A172 (cell line): ENCODE results near the gene OPN5. TPM values are rescaled to one million over a fixed set of nuclear protein-coding genes. Genes with fewer than 3 reads are reported as not detected.

Source experiments
- DNase-seq: peaks from one replicate; pipeline ENCODE4 v3.0.0-alpha.2; 2015; ENCODE audit warnings: low spot score
- total RNA-seq: library from RNA; depleted of rRNA; stranded (reverse); fragments of >200 nt; shearing (Covaris generic); gene quantifications from 2 replicates; pipeline ENCODE4 v1.2.3, GENCODE V29; 2014

OPN5 gene
- total RNA-seq, 1 experiment from 2014 or later: not detected

DNA sequence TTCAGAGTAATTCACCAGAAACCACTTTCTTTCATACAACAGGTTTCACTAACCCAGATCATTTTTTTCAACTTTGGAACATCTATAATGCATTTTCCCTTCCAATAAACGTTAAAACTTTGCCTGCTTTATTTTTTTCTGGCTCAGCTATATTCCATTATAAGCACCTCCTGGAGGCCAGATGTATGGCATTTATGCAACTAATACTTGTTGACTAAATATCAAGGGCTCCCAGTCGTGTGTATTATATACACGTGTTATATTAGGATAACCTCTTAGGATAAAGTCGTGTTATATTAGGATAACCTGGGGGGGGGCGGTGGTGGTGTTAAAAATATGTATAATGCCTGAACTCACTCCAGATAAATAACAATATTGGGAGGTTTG lies 6.7 kb downstream of the OPN5 start:
- no peak for DNase-seq

DNA sequence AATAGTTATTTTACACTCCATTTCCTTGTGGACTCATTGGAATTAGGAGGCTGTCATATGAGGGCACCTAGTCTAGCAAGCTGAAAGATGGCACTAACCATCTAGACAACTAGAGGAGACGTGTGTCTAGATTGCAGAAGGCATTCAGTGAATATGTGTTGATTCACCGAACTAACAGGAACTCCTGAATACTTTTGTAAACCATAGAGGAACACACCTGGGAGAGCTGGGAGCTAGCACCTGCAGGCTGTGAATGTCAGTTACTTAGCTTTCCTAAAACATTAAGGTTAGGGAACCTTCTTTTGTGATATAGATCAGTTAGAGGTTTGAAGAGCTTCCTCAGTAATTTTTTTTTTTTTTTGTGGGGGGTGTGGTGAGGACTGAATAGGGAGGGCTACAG lies 7.7 kb downstream of the OPN5 start:
- DNase-seq: no peak

DNA sequence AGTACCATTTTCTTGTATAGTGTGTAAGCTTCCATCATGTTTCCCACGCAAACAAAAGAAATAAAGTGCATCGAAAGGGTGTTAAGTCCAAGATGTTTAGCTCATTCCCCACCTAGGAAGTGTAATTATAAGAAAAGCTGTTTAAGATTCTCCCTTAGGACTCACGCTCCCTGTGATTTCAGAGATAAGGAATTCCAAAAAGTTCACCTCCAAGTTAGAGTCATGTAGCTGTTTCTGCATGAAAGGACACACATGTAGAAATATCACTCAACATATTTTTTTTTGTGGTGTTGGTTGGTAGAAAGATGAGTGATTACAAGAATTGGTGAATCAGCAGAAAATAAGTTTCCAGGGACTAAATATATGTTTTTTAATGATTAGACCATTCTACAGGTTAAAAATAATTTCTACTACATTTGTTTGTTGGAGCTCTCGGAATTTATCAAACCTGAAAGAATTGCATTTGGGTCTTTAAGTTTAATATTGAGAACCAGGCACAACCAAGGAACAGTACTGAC lies 10.4 kb downstream of the OPN5 start:
- no peak for DNase-seq

DNA sequence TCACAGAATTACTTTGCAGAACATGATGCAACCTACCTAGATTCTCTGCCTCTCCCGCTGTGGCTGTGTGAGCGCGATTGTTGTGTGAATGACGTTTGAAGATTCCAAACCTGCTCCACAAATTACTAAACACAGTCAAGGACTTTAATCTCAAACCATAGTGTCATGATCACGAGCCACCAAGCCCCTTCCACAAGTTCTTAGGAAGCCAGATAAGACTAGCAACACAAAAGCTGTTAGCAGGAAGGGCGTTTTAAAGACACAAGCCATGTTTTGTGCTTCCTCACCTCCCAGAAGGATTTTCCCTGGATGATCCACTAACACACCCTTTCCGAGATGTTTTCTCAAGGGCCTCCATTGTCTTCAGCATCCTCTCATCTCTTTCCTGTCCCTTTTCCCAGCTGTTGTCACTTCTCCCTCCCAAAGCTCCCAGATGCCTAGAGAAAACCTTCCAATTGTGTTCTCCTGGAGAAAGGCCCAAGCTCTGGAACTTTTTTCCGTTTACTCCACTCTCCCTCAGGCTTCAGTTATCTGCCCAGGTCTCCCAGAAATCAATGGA lies 12.8 kb downstream of the OPN5 start:
- DNase-seq: no peak

DNA sequence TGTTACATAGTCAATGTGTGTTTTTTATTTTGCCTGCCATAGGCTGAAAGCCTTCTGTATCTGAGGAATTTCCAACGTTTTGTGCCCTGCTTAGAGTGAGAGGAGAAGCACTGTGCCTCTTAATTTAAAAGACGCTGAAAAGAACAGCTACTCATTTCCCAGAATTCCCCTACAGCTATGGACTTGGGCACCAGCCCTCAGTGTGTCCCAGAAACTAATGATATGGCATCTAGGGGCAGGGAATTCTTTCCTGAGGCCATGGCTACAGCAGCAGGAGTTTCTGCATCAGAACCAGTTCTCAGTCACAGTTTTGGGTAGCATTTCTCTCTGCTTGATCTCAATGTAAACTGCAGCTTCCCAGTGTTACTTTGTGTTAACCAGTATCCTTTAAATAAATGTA lies 20.2 kb downstream of the OPN5 start:
- no peak for DNase-seq

DNA sequence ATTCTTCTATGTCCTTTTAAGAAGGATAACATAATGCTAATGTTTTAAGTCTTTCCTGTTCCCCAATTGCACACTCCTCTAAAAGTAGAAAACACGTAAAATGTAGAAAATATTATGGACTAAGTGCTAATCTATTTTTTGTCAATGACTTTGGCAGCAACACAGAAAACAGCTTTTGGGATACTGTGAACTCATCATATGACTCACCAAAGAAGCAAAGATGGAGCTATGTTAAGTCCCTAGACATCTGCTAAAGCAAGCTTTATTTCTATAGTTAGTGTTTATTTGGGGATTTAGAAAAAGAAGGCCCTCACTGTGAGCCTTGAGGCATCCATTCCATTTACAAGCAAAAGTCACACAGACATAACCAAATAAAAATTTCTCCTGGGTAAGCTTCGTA lies 23.0 kb downstream of the OPN5 start:
- DNase-seq: no peak

DNA sequence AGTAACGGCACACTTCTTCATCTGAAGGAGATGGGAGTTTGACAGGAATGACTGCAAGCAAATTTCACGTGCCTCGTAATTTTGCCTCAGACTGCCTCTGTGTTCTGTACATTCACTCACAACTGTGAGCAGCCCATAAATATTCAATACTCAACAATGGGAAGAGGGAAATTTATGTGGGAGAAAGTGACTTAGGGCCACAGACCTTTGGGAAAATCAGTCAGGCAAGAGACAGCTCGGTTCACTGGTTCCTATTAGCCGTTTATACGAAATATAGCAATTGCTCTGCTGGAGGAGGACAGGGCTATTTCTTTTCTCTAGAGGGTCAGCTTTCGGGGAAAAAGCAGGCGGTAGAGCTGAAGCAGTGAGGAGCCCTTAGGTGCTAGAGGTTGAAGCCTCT lies 28.0 kb downstream of the OPN5 start:
- DNase-seq: no peak

DNA sequence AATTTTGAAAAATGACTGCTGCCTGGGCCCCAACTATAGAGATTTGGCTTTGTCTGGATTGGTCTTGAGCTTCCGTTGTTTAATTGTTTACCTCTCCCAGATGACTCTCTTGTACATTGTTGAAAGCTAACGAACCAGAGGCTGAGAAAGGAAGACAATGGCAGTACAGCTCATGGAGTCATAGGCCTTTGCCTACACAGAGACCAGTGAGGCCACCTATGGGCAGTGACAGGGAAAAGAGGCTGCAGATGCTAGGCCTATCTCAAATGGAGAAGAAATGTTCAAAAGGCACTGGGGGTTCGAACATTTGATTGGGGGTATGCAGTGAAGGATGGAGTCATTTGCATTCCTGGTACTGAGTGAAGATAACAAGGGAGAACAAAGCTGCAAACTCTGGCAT lies 29.1 kb downstream of the OPN5 start:
- DNase-seq: no peak

DNA sequence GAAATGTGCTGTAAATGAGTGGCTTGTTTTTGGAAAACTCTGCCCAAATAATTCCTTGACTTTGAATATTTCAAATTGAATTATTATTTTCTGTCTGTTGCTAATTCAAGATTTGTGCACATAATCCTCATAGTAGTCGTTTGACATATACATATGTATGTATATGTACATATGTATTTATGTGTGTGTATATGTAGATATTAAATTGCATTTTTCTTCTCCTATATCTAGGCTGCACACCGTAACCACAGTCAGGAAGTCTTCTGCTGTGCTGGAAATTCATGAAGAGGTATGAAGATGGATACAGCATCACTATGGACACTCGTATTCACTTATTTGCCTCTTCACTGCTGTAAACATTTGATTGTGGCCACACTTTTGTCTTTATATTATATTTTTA lies 29.6 kb downstream of the OPN5 start:
- no peak for DNase-seq

DNA sequence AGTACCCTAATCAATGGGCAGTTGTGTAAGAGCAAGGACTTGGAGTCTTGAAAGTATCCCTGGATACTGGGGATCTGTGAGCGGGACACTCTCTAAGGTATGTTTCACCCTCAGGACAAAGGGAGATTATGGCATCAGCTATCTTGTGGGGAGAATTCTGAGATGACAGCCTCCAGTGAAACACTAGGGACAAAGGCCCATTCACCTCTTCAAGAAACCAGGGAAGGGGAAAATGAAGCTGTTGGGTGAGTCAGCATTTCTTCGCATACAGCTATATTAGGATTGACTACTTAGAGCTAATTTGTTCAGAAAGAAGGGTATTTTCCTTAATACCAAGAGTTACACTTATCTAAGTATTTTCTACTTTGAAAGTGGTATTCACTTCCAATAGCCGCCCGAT lies 35.9 kb downstream of the OPN5 start:
- DNase-seq: no peak

DNA sequence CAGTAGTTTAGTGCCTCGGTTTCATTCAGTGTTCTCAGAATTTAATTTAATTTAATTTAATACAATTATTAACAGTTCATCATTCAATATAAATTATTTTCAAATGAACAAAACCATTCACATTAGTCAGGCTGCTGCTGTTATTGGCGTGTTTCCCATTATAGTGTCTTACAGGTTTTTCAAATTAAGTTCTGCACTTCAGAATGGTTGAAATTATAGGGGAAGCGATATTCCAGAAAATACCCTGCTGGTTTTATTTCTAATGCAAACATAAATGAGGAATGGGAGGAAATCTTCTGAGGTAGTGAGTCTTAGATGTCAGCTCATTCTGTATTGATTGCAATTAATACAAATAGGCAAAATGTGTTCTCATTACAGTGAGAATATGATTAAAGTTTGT lies 37.6 kb downstream of the OPN5 start:
- DNase-seq: no peak

DNA sequence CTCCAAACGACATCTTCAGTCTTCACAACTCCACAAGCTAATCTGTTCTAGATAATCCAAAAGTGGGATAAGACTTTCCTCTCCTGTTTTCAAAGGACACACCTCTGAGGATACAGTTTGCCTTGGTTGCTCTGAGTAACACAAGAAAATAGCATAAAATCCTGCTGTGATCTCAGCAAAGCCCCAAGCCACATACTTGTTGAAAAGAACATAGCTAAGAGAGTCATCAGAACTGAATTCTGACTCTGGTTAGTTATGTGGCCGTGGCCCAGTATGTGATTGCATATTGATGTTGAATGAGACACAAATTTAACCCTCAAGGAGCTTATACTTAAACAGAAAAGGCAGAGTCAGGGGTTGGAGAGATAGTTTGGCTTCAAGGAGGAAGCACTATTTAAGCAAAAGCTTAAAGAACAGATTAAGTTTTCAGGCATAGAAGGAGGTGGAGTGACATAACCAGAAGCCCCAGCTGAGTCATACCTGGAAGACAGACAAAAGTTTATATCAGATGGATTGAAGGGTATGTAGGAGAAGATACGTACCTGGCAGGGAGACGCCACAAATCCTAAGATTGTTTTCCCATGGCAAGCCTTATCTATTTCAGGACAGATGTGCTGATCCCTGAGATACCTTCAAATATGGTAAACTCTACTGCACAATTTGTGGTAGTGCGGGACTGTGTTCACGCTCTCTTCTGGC lies 41.2 kb downstream of the OPN5 start:
- DNase-seq: no peak

DNA sequence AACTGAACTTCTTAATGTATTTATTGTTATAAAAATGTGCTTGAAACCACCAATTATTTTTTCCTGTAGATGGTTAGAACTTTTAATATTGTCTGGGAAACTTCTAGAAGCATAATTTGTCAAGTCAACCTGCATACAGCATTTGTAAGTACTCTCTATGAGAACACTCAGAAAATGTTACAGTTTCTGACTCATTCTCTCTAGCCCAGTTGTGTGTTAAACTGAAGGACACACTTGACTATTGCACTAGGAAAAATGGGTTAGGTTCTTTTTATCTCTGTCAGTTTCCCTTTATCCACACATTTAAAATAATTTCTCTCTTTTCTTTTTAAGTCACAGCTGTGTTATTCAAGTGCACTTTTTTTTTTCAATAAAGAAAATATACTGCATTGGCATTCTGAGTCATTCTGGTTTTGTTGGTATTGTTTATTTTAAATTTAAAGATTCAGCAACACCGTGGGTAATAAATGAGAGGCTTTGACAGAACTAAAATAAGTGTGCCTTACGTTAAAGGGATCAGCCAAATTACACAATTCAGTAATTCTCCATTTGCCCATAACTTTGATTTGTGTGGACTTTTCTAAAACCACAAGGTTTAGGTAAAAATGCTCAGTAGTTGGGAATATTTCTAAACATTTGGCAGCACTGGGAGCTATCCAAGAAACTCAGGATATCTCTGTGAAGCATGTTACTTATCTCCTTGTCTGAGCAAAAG lies 50.7 kb downstream of the OPN5 start:
- DNase-seq: peak; percentile 60

DNA sequence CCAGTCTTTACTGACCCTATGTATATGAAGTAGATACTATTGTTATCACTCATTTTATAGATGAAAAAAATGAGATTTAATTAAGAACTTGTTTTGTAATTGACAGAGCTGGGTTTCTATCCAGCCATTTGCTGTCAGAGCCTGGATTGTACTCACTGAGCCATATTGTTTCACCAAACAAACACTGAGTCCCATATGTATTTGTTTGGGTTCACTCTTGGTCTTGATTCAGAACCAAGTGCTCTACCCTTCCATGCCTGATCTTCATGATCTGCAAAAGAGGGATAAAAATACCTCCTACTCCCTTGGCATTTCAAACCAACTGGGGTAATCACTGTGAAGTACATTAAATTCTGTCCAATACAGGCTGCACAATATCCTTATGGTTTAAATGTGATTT lies 52.4 kb downstream of the OPN5 start:
- DNase-seq: no peak

DNA sequence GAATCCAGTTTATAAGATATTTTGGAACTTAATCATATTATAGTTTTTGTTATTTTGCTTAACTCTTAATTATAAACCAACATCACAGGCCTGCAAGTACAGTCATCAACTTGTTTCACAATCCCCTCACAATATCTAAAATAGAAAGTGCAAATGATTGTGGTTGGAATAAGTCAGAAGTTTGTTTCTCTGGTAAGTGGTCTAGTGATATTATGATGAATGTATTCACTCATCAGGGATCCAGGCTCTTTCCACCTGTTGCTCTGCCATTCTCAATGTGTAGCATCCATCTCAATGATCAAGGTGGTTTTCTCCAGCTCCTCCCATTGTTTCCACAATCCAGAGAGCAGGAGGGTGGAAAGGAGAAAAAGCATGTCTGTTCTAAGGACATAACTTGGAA lies 54.2 kb downstream of the OPN5 start:
- DNase-seq: no peak

DNA sequence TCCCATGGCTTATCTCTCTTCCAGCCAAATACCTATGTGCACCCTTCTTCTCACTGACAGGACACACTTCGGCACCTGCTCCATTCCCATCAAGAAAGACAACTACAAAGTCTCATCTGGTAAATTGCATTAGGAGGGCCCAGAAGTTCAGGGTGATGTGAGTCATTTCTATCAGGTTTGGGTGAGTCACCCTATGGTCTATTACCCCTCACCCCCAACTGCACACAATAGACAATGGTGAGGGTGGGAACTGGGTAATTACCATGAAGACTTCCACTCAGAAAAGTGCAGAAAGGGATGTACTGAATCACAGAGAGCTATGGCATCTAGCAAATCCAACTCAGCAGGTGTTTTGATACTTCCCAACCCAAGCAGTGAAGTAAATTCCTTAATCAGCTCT lies 54.8 kb downstream of the OPN5 start:
- peak; percentile 44 for DNase-seq

DNA sequence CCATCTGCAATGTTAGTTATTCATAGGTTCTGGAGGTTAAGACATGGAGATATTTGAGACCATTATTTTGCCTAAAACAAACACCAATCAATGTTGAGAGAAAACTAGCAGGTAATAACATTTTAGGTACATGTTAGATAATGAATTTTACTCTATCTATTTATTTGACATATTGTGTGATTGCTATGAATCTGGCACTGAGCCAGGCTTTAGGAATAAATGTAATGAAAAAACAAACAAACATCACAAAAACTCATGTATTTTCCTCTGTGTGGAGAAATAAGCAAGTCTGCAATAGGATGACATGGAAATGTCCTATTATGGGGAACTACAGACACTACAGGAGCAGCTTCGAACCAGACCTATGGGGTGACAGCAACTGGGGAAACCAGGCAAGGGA lies 57.8 kb downstream of the OPN5 start:
- DNase-seq: no peak

DNA sequence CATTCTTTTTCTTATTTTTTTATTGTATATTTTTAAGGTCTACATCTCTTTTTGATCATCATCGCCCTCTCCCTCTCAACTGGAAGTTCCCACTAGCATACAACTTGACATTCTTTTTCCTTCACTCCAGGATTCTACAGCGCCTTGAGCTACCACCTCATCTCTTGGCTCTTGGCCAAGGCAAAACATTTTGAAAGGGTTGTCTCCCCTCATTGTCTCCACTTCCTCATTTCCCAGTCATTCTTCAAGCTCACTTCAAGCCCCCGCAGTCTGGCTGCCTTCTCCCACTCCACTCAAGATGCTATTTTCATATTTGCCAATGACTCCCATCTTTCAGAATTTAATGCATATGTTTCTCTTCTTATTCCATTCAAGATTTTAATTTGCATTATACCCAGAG lies 63.0 kb downstream of the OPN5 start:
- no peak for DNase-seq

DNA sequence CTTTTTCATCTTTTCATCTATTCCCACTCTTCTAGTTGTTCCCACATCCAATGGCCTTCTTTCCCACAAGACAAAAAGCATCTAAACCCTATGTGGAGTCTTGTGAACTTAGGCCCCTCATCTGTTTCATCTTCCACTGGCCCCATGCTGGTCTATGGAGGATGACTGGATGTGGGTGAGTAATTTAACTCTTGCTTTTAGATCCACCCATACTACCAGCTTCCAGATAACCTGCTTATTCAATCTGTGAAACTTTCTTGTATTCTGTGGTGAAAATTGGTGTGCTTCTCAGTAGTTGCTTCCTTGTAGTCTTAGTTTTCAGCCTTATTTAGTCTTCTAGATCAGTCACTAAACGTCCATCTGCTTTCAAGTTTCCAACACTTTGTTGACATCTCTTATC lies 64.9 kb downstream of the OPN5 start:
- DNase-seq: no peak

DNA sequence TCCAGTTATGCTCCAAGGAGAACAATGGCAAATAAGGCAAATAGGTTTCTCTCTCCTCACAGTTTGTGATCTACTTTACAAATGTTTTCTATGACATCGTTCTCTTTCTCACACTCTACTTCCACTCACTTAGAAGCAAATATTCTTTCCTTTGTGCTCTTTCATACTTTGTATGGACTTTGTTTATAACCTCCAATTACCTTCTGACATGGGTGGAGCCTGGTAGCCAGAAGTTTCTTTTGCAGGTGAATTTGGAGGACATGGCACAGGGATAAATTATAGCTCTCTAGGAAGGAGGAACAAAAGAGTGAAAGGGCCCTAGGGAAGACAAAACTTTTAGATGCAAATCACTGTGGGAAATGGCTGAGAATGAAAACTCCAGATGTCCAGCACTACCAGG lies 69.3 kb downstream of the OPN5 start:
- DNase-seq: no peak

DNA sequence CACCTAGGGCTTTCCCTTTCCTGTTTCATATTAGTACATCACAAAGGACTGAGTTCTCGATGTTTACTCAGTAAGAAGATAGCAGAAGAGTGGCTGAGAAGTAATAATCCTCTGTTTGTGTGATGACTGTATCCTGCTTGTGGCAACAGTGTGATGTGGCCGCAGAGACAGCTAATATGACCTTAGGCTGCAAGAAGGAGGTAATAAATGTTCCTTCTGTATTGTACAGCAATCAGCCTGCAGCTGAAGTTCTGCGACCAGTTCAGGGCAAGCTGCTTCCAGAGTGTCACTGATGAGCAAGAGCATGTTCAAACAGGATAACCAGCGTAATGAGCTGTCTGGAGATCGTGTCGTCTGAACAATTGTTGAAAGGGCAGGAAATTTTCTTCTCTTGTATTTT lies 70.9 kb downstream of the OPN5 start:
- no peak for DNase-seq

DNA sequence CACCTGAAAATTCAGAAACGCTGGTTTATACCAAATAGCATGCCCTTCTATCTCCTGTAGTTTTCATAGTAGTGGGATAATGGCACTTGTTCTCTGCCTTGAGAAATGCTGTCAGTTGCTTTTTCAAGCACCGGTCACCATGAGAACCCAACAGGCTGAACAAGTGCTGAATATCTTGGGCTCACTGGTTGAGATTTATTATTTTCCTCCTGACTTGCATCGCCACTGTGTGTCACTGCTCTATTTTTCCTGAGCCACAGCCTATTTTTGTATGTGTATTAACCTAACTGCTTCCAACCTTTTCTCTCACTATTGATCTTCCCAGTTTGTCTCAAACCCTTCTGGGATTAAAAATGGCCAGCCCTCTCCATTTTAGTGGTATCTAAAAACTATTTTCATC lies 71.9 kb downstream of the OPN5 start:
- no peak for DNase-seq

DNA sequence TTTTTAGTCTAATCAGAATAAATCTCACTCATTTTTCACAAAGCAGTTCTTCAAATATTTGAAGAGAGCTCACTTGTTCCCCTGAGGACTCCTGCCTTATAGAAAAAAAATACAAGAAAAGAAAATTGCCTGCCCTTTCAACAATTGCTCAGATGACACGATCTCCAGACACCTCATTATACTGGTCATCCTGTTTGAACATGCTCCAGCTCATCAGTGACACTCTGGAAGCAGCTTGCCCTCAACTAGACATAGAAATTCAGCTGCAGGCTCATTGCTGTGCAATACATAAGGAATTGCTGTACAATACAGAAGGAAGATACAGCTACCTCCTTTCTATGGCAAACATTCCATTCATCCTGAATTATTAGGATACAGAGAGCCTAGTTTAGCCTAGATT lies 73.1 kb downstream of the OPN5 start:
- no peak for DNase-seq
